Raji (cell line): ENCODE results near the gene RALGPS1.

Experiments used
- POLR2A ChIP-seq: IDR thresholded peaks from 2 replicates; pipeline ENCODE4 v1.6.1; 2011; ENCODE audit warnings: low read depth, low read length, control low read depth; ENCODE audit not compliant: insufficient read depth

The RALGPS1 gene

DNA sequence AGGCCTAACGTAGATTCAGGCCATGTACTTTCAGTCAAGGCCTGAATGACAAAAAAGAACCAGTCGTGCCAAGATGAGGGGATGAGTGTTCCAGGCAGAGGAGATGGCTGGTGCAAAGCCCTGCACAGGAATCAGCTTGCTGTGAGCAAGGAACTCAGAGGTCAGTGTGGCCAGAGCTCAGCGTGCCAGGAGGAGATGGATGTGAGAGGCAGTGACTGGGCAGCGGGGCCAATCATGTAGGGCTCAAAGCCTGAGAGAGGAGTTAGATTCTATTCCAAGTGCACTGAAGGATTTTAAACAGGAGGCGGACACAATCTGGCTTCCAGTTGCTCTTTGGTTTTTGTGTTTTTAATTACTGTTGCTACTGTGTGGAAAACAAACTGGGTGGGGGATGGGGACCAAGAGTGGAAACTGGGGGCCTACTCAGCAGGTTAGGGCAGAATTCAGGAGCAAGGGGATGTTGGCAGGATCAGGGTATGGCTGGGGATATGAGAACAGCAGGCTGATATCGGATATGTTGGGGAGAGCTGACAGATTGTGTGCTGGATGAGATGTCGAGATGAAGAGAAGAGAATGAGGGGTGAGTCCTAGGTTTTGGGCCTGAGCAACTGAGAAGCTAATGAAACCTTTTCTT lies 143.5 kb downstream of the RALGPS1 start:
- no peak for TF ChIP-seq POLR2A

DNA sequence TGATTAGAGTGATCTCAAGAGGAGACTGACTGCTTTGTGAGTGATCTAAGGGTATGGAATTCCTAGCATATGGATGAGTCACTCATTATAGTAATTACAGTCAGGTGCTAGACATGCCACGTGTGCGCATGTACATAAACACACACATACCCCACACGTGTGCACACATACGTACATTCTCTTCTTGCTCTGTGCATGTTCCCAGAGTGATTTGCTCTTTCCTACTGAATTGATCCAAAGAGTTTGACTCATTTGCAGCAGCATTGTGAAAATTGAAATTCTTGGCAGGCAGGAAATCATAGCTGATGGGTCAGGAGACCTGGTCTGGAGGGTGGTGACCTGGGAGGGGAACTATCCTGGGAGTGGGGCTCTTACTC lies 144.1 kb downstream of the RALGPS1 start:
- TF ChIP-seq POLR2A = no peak

DNA sequence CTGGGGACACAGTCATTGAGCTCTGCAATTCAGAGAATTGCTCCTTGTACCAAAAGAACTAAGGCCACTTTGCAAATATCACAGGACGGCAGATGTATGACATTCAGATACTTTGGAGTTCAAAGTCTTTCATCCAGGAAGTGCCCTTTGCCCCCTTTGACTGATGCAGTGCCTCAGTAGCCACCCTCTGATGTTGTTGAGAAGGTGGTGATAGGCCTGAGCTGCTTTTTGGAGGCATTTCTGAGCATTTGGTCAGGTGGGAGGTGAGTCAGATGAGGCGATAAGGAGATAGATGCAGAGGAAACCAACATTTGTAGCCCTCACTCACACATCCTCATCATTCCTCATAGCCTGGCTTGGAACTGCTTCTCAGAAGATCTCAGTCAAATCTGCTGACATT lies 144.4 kb downstream of the RALGPS1 start:
- no peak for TF ChIP-seq POLR2A

DNA sequence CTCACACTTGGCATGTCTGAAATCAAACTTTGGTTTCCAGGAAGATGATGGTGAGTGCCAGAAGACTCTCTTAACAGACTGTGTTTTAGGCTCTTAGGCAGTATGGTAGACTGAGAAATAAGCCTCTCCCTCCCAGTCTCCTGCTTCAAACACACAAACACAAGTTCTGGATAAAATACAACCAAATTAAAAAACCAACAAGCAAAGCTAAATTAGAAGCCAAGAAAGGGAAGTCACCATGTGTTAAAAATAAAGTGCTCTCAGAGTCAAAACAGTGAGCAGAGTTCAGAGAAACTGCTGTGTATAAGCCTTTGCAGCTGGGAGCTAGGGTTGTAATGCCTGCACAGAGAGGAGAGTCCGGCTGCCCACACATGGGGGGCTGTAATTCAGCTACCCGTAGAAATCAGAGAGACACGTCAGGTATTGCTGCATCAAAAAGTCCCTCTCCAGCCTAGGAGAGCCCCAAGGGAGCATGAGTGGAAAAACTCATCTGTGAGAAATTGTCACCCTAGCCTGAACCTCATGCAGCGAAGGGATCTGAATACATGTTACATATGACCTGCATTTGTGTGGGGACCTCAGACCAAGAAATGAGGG lies 145.3 kb downstream of the RALGPS1 start:
- no peak for TF ChIP-seq POLR2A

DNA sequence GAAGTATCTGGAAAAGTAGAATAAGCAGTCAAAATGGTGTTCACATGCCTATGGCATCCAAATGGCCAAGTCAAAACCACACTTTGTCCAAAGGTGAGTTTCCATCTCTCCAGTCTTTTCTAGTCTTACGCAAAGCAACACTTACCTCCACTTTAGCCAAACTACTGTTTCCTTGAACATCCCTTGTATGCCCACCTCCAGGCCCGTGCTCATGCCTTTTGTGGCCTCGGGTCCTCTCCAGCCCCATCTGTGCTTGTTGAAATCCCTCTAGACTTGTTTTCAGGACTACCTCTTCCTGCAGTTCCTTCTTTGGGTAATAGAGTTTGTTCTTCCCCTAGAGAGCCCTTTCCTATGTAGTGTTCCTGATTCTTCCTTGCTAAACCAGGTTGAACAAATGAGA lies 146.8 kb downstream of the RALGPS1 start:
- TF ChIP-seq POLR2A = no peak

DNA sequence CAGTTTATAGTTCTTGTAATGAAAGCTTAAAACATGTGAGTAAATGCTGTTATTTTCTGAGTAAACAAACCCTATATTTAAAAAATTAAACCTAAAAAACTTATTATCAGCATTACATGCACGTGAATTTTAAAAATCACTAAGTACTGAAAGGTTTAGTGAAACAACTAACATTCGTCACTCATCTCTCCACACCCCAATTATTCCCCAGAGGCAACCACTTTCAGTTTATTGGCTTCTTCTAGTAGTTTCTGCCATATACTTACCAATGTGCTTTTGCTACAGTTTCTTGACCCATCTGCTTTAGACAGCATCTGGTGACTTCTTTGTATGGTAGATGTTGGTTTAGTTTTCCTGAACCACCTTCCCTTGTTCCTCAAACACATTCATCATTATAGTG lies 149.8 kb downstream of the RALGPS1 start:
- no peak for TF ChIP-seq POLR2A

DNA sequence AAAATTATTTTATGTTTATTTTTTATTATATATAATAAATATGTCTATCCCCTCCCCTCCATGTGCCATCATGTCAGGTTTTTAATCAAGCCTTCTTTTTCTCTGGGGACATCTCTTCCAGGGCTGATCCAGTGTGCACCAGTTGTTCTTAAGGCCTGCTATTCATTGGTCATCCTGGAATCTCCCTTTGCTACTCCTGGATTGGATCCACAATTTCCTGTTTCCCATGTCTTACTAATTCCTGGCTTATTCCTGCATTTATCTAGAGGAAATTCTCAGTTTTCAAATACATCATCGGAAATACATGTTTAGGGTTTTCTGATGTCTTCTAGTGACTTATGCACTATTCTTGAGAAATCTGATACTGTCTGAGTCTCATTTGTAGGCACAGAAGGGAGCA lies 151.0 kb downstream of the RALGPS1 start:
- TF ChIP-seq POLR2A = no peak

DNA sequence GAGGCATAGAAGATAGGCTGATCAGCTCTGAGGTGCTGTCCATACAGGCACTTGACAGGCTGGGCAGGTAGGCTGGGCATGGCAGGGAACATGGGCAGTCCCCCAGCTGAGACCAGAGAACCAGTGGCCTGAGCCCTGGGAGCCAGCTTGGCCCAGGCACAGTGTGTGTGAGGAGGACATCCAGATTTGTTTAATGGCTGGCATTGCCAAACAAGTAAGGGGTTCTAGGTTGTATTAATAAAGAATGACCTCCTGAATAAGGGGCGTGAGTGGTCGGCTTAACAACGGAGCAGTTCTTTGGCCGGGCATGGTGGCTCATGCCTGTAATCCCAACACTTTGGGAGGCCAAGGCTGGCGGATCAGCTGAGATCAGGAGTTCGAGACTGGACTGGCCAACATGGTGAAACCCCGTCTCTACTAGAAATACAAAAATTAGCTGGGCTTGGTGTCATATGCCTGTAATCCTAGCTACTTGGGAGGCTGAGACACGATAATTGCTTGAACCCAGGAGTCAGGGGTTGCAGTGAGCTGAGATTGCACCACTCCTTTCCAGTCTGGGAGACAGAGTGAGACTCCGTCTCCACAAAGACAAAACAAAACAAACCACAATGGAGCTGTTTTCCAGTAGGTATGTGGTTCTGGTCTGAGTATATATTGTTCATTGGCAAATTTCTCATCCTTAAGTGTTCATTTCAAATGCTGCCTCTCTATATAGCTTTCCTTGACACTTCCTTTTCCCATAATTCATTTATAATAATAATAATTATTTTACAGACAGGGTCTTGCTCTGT lies 151.7 kb downstream of the RALGPS1 start:
- TF ChIP-seq POLR2A = no peak

DNA sequence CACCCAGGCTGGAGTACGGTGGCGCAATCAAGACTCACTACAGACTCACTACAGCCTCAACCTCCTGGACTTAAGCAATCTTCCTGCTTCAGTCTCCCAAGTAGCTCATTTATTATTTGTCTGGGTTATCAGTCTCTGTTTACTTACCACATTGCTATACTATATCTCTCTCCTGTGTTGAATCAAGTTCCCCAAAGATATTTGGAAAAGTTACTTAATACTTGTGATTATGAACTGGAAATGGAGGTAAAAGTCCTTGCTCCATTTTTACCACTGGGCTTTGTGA lies 152.2 kb downstream of the RALGPS1 start:
- TF ChIP-seq POLR2A = no peak

DNA sequence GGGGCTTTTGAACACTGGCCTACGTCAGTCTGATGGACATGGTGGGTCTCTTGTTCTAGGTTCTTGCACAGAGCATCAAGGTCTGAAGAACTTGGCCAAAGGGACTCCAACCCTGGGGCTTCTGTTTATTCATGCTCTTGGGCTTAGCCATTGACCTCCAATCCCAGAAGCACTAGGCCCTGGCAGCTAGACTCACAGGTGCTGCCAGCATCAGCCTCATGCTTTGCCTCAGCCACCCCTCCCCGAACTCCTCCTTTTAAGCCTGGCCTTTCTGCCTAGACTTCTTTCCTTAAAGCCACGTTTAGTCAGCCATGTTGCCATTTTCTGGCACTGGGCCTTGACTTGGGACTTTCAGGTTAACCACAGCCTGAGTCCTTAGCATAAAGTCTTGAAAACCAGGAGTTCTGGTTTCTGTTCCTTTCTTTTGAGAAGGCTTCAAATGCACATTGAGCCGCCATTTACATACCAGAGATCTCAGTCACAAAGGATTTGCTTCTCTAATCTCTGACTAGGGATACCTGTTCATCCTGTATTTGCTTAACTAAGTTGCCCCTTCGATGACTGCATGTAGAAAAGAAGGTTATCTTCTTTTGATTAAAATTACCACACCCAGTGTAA lies 153.1 kb downstream of the RALGPS1 start:
- no peak for TF ChIP-seq POLR2A

DNA sequence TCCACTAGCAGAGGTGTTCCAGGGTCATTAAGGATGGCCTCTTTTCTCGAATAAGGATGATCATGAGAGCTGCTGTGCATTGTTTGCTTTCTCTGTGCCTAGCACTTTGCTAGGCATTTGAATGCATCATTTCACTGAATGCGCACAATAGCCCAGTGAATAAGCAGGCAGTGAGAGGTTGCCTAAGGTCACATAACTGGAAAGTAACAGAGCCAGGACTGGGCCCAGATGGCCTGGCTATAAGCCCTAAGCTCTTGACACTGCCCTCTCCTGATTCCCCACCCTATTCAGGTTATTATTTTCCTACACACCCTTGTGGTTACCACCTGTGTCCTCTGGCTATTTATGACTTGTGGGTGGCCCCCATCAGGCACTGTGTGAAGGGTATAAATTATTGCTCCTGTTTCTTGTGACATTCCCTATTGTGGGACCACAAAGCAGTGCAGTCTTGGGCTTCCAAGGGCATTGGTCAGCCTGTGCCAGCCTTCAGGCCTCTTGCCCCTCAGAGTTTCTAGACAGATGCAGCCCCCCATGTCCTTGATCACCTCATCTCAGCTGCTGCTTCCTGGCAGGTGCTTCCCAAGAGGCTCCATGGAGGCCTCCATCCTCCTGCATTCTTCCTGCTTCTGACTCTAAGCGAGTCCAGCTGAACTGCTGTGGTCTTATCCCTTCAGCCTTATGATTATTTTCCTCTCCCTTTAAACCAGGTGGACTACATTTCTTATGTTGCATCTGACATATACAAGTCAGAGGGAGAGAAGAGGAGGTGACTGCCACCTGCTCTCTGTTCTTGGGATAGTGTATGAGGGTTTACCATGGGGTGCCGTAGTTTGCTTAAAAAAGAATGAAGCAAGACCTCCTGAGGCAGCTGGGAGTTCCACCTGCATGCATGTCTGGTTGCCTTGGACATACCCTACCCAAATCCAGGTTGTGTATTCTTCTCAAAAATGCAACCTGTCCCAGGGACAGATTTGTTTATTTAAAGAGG lies 160.3 kb downstream of the RALGPS1 start:
- TF ChIP-seq POLR2A = no peak

DNA sequence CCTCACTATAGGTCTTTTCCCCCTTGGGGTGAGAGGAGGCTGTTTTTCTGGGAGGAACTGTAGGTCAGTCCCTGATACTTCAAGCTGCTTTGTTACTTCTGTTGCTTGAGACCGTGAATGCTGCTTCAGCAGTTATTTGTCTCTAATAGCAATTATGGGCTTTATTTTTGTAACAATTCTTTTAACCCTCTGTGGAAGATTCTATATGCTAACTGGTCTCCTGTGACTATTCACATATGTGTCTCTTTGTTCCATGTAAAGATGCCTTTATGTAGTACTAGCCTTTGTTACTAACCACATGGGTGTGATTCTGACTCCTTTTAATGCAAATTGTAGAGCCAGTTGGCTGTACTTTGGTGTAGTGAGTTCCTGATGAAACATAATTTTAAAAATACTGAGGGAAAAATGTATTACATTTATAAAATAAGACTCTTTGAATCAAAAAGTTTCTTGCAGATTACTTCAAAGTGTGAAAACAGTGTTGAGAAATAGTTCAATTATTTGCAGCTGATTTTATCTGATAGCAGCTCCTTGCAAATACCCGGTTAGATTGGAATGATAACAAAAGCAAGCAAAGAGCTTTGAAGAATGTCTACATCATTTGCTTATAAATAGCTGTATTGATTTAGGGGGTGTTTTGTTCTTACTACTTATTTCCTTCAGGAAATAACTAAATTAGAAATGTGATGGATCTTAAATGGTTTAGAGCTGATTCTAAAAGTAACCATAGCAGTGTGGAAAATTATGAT lies 161.2 kb downstream of the RALGPS1 start:
- no peak for TF ChIP-seq POLR2A

DNA sequence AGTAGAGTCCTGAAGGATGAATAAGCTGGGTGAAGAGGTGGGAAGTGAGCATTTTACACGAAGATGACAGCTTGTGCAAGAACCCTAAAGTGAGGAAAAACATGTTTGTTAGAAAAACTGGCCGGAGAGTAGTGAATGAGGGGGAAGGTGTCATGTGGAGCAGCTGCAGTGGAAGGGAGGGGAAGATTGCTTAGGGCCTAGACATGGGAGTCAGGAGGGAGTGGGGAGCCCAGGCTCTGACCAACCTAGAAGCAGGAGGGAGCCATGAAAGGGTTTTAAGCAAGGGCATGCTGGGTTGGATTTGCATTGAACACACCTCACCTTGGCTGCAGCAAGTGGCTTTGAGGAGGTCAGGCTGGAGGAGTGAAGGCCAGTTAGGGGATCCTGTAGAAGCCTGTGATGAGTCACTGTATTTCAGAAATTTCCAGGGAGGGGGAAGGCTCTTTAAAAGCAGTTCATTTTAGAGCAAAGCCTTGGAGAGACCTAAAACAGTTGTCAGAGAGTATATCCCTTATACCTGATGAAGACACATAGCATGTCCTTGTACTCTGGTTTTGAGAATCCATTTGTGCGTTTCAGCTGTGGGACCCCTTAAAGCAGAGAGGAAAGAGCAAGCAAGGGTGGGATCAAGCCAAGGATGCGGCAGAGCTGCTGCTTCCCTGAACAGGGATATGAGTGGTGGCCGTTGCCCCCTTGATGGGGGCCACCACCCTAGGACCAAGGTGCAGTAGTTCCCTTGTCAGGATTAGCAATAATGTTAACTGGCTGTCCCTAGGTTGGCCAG lies 162.5 kb downstream of the RALGPS1 start:
- no peak for TF ChIP-seq POLR2A

DNA sequence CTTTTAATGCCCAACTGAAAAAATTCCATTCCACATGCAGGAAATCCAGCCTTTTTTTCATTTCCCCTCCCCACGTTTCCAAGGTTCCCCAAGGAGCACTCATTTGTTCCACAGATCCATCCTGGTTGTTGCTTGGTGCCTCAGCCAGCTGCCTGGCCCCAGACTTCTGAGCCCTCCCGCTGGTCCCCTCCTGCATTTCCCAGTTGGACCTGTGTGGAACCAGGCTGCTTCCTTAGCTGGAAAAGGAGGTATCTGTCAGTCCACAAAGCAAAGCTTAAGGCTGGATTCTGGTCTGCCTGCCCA lies 163.0 kb downstream of the RALGPS1 start:
- no peak for TF ChIP-seq POLR2A
